Activated gamma-delta T cell treated with anti-CD3 and anti-CD28 coated beads, Interleukin-2, amount 50 U/mL, for 16 hours (primary cell): ENCODE measurements around the gene PIK3R5.

Experiments used
- DNase-seq: peaks from one replicate; pipeline ENCODE4 v3.0.0-alpha.2; 2020; ENCODE audit warnings: low read depth

The PIK3R5 gene

GRCh38 chr17:8953156-8953885, 12.2 kb downstream of the PIK3R5 start:
- no peak for DNase-seq

GRCh38 chr17:8952191-8952590, 13.3 kb downstream of the PIK3R5 start:
- no peak for DNase-seq

- no peak for DNase-seq
Observed at GRCh38 chr17:8951206-8951605, 14.3 kb downstream of the PIK3R5 start.

GRCh38 chr17:8949061-8949661, 16.3 kb downstream of the PIK3R5 start:
- no peak for DNase-seq

- no peak for DNase-seq
Observed at GRCh38 chr17:8948462-8948861, 17.0 kb downstream of the PIK3R5 start.

GRCh38 chr17:8947201-8947600, 18.3 kb downstream of the PIK3R5 start:
- no peak for DNase-seq

DNA sequence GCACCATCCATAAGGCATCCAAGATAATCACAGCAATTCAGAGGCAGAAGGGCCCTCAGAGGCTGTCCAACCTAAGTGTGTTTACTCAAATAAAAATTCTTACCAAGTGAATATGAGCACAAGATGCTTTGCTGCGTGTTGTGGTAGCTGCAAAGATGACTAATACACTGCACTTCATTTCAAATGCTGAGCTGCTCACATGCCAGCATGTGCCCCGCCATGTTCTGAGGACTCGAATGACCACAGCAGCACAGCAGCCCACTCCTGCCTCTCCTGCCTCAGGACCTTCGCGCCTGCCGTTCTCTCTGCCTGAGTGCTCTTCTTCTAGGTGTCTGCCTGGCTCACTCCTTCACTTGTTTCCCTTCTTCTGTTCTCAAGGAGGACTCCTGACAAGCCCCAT, 19.0 kb downstream of the PIK3R5 start:
- DNase-seq = no peak

DNA sequence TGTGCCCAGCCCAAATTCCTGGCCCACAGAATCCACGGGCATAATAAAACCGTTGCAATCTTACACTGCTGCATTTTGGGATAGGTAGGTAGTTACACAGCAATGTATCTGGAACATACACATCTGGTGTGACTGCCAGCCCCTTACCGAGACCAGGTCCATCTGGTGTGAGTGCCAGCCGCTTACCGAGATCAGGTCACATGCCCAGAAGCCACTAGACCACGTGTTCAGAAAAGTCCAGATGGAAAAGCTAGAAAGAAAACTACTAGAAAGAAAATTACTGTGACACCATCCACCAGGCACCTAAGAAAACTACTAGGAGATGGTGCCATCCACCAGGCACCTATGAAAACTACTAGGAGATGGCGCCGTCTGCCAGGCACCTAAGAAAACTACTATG, 19.4 kb downstream of the PIK3R5 start:
- DNase-seq = no peak

GRCh38 chr17:8944748-8945147, 20.8 kb downstream of the PIK3R5 start:
- DNase-seq = no peak

GRCh38 chr17:8944083-8944482, 21.4 kb downstream of the PIK3R5 start:
- DNase-seq = no peak

- peak; percentile 52 for DNase-seq
Observed at GRCh38 chr17:8941980-8942622, 23.4 kb downstream of the PIK3R5 start.

DNA sequence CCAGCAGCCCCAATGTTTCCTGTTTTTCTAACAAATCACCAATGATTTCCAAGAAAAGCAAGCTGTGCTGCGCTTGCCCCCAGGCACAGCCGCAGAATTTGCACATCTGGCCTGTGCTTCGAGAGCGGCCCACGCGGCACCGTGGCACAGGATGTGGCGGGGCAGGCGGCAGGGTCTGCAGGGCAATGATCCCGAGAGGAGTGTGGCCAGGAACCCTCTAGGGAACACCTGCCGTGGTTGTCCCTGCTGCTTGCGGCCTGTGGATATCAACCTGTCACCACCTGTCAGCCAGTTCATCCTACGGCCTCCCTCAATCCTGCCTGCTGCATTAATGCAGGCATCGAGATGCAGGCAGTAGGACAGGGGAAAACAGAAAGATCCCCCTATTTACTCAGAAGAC, 24.0 kb downstream of the PIK3R5 start:
- DNase-seq = peak; percentile 59

DNA sequence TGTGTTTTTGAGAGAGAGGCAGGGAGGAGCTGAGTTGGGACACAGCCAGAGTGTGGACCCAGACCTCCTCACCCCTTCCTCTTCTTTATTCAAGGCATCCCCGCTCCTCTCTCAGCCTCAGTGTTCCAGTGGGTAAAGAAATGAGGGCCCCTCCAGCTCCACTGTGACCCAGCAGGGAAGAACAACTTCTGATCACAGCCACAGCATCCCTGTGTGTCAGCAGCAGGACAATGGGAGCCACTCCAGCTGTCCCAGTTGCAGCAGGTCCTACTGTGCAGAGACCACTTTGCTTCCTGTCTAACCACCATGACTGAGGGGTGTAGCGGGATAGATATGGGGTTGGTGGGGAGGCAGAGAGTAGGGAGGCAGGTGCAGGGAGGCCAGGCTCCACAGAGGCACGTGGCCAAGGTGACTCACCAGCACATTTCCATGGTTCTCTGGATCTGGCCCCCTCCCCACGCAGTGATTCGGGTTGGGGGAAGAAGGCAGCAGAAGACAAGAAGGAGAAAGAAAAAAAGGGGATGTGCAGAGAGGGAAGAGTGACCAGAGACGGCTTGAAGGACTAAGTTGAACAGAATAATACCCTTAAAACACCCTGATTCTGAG, 24.5 kb downstream of the PIK3R5 start:
- DNase-seq = no peak

- no peak for DNase-seq
Observed at GRCh38 chr17:8939496-8940334, 25.8 kb downstream of the PIK3R5 start.

DNA sequence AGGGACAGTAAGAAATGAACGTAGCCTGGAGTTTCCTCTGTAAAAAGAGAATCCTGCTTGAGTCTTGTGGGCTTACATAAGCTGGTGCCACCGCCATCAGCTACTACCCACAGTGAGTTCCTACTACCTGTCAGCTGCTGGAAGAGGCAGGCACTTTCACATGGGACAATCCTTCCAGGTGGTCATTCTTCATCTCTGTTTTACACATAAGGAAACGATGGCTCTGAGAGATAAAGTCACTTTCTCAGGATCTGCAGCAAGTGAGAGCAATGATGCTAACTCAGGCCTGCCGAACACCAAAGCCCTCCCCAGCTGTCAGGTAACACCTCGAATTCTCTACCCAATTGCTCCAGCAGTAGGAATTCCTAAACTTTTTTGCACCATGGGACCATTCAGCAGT, 26.6 kb downstream of the PIK3R5 start:
- no peak for DNase-seq

GRCh38 chr17:8935191-8935590, 30.3 kb downstream of the PIK3R5 start:
- DNase-seq = peak; percentile 65

GRCh38 chr17:8934346-8934745, 31.2 kb downstream of the PIK3R5 start:
- no peak for DNase-seq

- DNase-seq = no peak
Observed at GRCh38 chr17:8930649-8931048, 34.9 kb downstream of the PIK3R5 start.

- DNase-seq = no peak
Observed at GRCh38 chr17:8928347-8928746, 37.2 kb downstream of the PIK3R5 start.

DNA sequence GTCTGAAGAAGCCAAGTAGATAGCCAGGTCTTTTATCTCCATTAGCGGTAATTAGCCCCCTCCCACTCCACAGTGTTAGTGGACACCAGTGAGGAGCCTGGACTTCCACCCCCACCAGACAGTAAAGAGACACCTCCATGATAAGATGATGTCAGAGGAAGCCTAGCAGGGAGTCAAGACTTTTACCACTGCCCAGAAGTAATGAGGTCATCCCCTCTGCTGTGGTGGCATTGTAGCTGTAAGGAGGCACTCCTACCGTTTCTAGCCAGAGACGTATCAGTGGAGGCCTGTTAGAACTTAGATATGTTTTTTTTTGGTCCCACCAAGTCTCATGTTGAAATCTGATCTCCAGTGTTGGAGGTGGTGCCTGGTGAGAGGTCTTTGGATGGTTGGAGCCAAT, 38.1 kb downstream of the PIK3R5 start:
- DNase-seq = no peak

GRCh38 chr17:8925808-8926207, 39.7 kb downstream of the PIK3R5 start:
- no peak for DNase-seq

- DNase-seq = no peak
Observed at GRCh38 chr17:8925141-8925540, 40.4 kb downstream of the PIK3R5 start.
